SK-N-MC (cell line): ENCODE measurements around the gene KIF1A.
"Not testable (repeated sequence)": the region's sequence is repeated elsewhere in the genome, so short reads cannot be mapped to it uniquely, and the experiment has no call there.

Experiments
- DNase-seq: peaks from one replicate; pipeline ENCODE4 v3.0.0-alpha.2; 2011; ENCODE audit warnings: low read depth, low spot score
- H3K27ac ChIP-seq: fragments of 200-600 bp; sonication (generic); 2 replicates; pipeline ENCODE4 v1.5.1; 2016; ENCODE audit warnings: mixed run types
- H3K36me3 ChIP-seq: fragments of 200-600 bp; sonication (generic); 2 replicates; pipeline ENCODE4 v1.6.1; 2017; ENCODE audit warnings: antibody characterized with exemption, low read length, mixed read lengths; ENCODE audit not compliant: insufficient read depth
- H3K4me3 ChIP-seq: fragments of 200-600 bp; sonication (generic); 2 replicates; pipeline ENCODE4 v1.5.1; 2016
- H3K9ac ChIP-seq: fragments of 200-600 bp; sonication (generic); 2 replicates; pipeline ENCODE4 v1.8.0; 2017; ENCODE audit warnings: mixed run types, mixed read lengths; ENCODE audit not compliant: insufficient read length
- H3K9me3 ChIP-seq: fragments of 200-600 bp; sonication (generic); 2 replicates; pipeline ENCODE4 v1.6.1; 2017; ENCODE audit warnings: low read depth, mild to moderate bottlenecking, antibody characterized with exemption, low read length, moderate library complexity, mixed read lengths
- EZH2 ChIP-seq: fragments of 200-600 bp; sonication (generic); IDR thresholded peaks from one replicate; pipeline ENCODE4 v1.6.1; 2017; ENCODE audit warnings: antibody characterized with exemption
- FOXP2 ChIP-seq: optimal IDR thresholded peaks from 2 replicates; pipeline ENCODE3; 2011; ENCODE audit warnings: mild to moderate bottlenecking, moderate library complexity; ENCODE audit not compliant: insufficient read depth; ENCODE audit errors: extremely low read length, control extremely low read depth
- POLR2AphosphoS5 ChIP-seq: IDR thresholded peaks from 2 replicates; pipeline ENCODE4 v1.6.1; 2012; ENCODE audit warnings: mild to moderate bottlenecking, low read depth, low read length, borderline replicate concordance

Gene KIF1A

GRCh38 chr2:240783819-240784621 is 36.0 kb downstream of the KIF1A start:
- H3K9me3 ChIP-seq: no peaks in the 10 kb centered on the region
- H3K36me3 ChIP-seq: no peaks in the 10 kb centered on the region
- H3K27ac ChIP-seq: no peak overlapping the region
- no peak for DNase-seq
- no peak overlapping the region for H3K9ac ChIP-seq
- TF ChIP-seq POLR2AphosphoS5: no peak
- no peak for TF ChIP-seq EZH2
- TF ChIP-seq FOXP2: no peak
- no peak overlapping the region for H3K4me3 ChIP-seq

GRCh38 chr2:240782886-240783818 is 36.9 kb downstream of the KIF1A start:
- no peak overlapping the region for H3K9ac ChIP-seq
- H3K4me3 ChIP-seq: no peak overlapping the region
- H3K27ac ChIP-seq: no peak overlapping the region
- no peaks in the 10 kb centered on the region for H3K36me3 ChIP-seq
- no peaks in the 10 kb centered on the region for H3K9me3 ChIP-seq
- TF ChIP-seq EZH2: no peak
- TF ChIP-seq FOXP2: no peak
- TF ChIP-seq POLR2AphosphoS5: no peak
- no peak for DNase-seq

- peak overlapping the region; percentile 66 for H3K4me3 ChIP-seq
- no peak for DNase-seq
- H3K9ac ChIP-seq: peak overlapping the region; percentile 41
- H3K36me3 ChIP-seq: no peaks in the 10 kb centered on the region
- H3K9me3 ChIP-seq: no peaks in the 10 kb centered on the region
- TF ChIP-seq FOXP2 (no peak), POLR2AphosphoS5 (no peak), EZH2 (no peak)
- no peak overlapping the region for H3K27ac ChIP-seq
Measured at GRCh38 chr2:240782221-240782885, 37.7 kb downstream of the KIF1A start.

- peak overlapping the region; percentile 66 for H3K4me3 ChIP-seq
- no peaks in the 10 kb centered on the region for H3K36me3 ChIP-seq
- H3K9me3 ChIP-seq: no peaks in the 10 kb centered on the region
- TF ChIP-seq POLR2AphosphoS5 (no peak), FOXP2 (no peak), EZH2 (no peak)
- peak overlapping the region; percentile 41 for H3K9ac ChIP-seq
- no peak overlapping the region for H3K27ac ChIP-seq
- no peak for DNase-seq
Measured at GRCh38 chr2:240781471-240782220, 38.4 kb downstream of the KIF1A start.

- Histone ChIP-seq H3K4me3 (no peak overlapping the region), H3K27ac (no peak overlapping the region), H3K9me3 (no peaks in the 10 kb centered on the region), H3K36me3 (no peaks in the 10 kb centered on the region), H3K9ac (no peak overlapping the region)
- no peak for TF ChIP-seq POLR2AphosphoS5
- no peak for TF ChIP-seq FOXP2
- no peak for TF ChIP-seq EZH2
- no peak for DNase-seq
Measured at GRCh38 chr2:240780023-240780700, 39.9 kb downstream of the KIF1A start.

- H3K9ac ChIP-seq, H3K36me3 ChIP-seq, H3K9me3 ChIP-seq, H3K4me3 ChIP-seq, DNase-seq: not testable (repeated sequence)
- H3K27ac ChIP-seq: 0 out of 2 replicates have a peak overlapping the region, but pooled peaks have one; percentile 5
Measured at GRCh38 chr2:240779250-240779832, 40.7 kb downstream of the KIF1A start.

- Histone ChIP-seq H3K9me3 (no peaks in the 10 kb centered on the region), H3K36me3 (no peaks in the 10 kb centered on the region), H3K9ac (no peak overlapping the region), H3K4me3 (no peak overlapping the region), H3K27ac (no peak overlapping the region)
- no peak for TF ChIP-seq POLR2AphosphoS5
- no peak for TF ChIP-seq FOXP2
- TF ChIP-seq EZH2: no peak
- DNase-seq: no peak
Measured at GRCh38 chr2:240778426-240778825, 41.6 kb downstream of the KIF1A start.
